NCI-H446 (cell line): ENCODE measurements around the gene DEGS2.
A peak's percentile ranks its signal among the peaks of the same experiment; 100 is the strongest.
"Not testable (repeated sequence)": the region's sequence is repeated elsewhere in the genome, so short reads cannot be mapped to it uniquely, and the experiment has no call there.

Source experiments
- DNase-seq, 2 experiments: peaks; one replicate each; lab custom pipeline; 2025; lab: John Stamatoyannopoulos, UW

DEGS2 gene

GRCh38 chr14:100159094-100159864 is at the start of gene DEGS2:
Gene DEGS2 (minus strand): TSS chr14:100159645. CDS start chr14:100159587, 58 bp downstream.
- DNase-seq = no peak

- not testable (repeated sequence) for DNase-seq
Measured at GRCh38 chr14:100208136-100208535, 48.7 kb upstream of the DEGS2 start.

GRCh38 chr14:100207588-100207987 is 48.1 kb upstream of the DEGS2 start:
- DNase-seq = not testable (repeated sequence)

GRCh38 chr14:100204835-100205167 is 45.4 kb upstream of the DEGS2 start:
- DNase-seq = not testable (repeated sequence)

GRCh38 chr14:100203962-100204834 is 44.8 kb upstream of the DEGS2 start:
- no peak for DNase-seq

- DNase-seq = no peak
Measured at GRCh38 chr14:100203146-100203545, 43.7 kb upstream of the DEGS2 start.

- DNase-seq = no peak
Measured at GRCh38 chr14:100202712-100203111, 43.3 kb upstream of the DEGS2 start.

- no peak for DNase-seq
Measured at GRCh38 chr14:100201701-100202100, 42.3 kb upstream of the DEGS2 start.

GRCh38 chr14:100200311-100200710 is 40.9 kb upstream of the DEGS2 start:
- no peak for DNase-seq

- DNase-seq = no peak
Measured at GRCh38 chr14:100199240-100199860, 39.9 kb upstream of the DEGS2 start.

GRCh38 chr14:100193417-100194357 is 34.2 kb upstream of the DEGS2 start:
- DNase-seq = no peak

- DNase-seq = peak; percentile 98 to 100
Measured at GRCh38 chr14:100192672-100193416, 33.4 kb upstream of the DEGS2 start.

- DNase-seq = peak in 1 of 2 experiments; percentile 38
Measured at GRCh38 chr14:100192250-100192671, 32.8 kb upstream of the DEGS2 start.

- DNase-seq = no peak
Measured at GRCh38 chr14:100191584-100192249, 32.3 kb upstream of the DEGS2 start.

- no peak for DNase-seq
Measured at GRCh38 chr14:100190126-100190525, 30.7 kb upstream of the DEGS2 start.

GRCh38 chr14:100188392-100189030 is 29.1 kb upstream of the DEGS2 start:
- DNase-seq = no peak

- no peak for DNase-seq
Measured at GRCh38 chr14:100187247-100187833, 27.9 kb upstream of the DEGS2 start.

GRCh38 chr14:100181876-100182551 is 22.6 kb upstream of the DEGS2 start:
- DNase-seq = not testable (repeated sequence)

GRCh38 chr14:100180671-100181070 is 21.2 kb upstream of the DEGS2 start:
- not testable (repeated sequence) for DNase-seq
